GM11168 (cell line): ENCODE measurements around the gene FTO.
"Not testable (repeated sequence)": the region's sequence is repeated elsewhere in the genome, so short reads cannot be mapped to it uniquely, and the experiment has no call there.

ENCODE experiments used
- in situ Hi-C: fragments of 300-500 bp; cut with MboI; formaldehyde crosslinking; loops from one replicate; pipeline ENCODE4 v1.12.0; 2022; ENCODE audit warnings: low sequenced_read_pairs; ENCODE audit not compliant: unreplicated experiment

FTO gene

DNA sequence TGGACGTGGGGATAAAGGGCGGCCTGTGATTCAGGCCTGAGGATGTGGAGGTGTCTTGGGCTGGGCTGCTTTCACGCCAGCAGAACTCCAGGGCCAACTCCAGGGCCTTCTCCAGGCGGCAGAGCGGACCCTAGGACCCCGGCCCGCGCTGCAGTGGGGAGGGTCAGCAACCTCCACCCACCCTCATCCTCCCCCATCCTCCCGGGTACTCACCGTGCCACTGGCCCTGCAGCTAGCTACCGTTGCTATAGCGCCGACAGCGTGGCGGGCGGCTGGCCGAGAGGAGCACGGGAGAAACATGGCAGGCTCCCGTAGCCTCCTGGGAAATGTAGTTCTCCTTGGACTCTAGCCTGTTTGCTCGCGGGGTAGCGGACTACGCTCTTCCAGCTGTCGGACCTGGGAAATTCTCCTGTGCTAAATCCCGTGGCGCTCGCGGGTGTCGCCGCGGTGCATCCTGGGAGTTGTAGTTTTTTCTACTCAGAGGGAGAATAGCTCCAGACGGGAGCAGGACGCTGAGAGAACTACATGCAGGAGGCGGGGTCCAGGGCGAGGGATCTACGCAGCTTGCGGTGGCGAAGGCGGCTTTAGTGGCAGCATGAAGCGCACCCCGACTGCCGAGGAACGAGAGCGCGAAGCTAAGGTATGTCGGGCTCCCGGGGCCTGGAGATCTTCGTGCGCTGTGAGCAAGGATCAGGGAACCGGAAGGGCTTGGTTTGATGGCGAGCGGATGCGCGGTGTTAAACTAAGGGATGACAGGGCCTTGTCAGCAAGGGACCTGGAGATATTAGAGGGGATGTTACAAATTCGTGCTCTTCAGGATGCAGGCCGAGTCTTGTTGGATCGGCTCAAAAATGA is at the start of gene FTO, which contains the start of gene RPGRIP1L:
TSS of gene FTO (plus strand) at position 567 of the 855 bp plus-strand sequence.
TSS of gene RPGRIP1L (minus strand) at position 270 of the 855 bp plus-strand sequence. CDS start 3,136 bp downstream, outside the sequence.
- in situ Hi-C loops: no loop called here

DNA sequence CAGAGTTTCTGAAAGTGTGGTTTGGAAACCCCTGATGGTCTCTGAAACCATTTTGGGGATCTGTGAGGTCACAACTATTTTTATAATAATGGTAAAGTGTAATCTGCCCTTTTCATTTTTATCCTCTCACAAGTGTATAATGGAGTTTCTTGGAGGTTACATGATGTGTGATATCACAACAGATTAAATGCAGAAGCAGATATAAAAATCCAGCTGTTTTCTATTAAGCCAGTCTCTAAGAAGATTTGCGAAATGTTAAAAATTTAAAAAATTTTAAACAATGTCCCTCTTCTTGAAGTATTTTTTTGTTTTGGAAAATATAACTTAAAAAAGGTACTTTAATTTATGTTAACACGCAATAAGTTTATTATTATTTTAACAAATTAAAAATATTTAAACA is 49.0 kb upstream of the FTO start:
- in situ Hi-C loops: no loop called here

DNA sequence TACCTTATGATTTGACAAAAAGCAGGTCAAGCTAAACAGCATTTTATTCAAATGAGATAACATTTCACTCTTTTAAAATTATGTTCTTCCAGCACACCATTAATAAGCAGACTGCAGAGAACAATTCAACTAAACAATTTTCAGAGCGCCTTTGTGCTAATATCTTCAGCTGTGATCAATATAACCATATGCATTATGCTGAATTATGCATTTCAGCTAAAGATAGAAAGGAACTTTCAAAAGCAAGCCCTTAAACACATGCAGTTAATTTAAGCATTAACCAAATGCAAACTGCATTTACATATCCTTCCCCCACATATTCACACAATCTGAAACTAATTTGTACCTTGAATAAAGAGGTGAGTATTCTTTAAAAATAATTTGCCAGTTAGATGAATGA is 41.9 kb upstream of the FTO start:
- in situ Hi-C loops: no loop called here

DNA sequence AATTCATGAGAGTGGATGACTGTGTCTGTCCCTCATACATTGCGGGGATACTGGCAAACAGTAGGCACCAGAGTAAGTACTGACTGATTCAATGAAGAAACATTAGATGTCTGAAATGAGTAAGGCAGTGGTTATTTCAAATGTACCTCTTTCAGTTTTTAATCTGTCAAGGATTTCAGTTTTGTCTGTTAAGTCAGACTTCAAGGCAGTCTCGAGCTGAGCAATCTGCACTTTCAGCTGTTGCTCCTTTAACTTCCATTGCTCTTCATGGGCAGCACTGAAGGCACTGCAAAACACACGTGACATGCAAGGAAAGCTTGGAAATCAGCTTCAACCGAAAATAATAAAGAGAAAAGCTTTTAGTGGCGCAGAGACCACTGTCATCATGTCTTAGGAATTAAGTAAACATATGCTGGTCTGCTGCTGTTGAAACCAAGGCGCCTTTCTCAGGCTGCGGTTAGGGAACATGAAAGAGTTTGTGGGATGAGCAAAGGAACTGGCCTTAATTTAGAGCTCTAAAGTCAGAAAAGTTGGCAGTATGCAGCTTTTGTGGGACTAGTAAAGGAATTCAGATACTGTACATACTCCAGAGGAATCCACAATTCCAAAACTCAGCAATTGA is 39.1 kb upstream of the FTO start:
- in situ Hi-C loops: no loop called here

DNA sequence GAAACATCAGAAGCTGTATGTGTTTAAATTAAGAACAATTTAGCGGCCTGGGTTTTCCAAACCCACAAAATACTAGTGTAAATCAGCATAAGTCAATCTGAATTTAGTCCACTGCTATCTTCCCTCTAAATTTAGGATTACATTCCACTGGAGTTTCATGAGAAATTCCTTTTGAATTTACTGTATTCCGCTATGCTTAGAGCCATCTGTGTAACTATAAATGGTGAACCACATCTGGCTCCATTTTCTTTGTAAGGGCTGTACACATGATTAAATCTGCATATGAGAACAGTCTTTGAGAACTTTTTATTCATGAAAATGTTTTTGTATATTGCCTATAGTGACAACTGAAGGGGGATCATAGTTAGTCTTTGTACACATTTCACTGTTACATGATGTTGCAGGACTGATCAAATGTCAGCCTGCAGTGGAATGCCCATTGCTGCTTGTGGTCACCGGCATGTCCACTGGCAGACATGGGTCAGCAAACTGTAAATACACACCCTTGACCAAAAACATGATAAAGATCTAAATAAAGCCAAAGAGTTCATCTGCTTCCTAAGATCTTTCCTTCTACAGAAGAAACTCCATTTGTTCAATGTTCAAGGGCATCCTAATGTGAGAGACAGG is 37.1 kb upstream of the FTO start:
- in situ Hi-C loops: no loop called here

DNA sequence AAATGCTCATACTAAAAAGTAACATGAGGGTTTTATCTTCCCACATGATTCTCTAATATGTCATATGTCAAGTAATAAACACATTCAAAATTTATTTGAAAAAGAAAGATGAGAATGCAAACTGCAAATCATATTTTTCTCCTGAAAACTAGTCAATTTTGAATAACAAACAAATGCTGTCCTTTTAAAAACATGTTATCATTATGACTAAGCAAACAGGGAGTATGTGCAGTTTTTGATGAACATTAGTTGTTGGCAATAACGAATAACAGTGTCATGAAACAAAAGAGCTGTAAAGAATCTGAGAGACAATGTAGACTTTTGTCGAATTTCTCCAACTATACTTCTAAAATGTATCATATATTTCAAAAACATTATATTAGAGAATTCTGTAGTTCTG is 35.1 kb upstream of the FTO start:
- in situ Hi-C loops: no loop called here

DNA sequence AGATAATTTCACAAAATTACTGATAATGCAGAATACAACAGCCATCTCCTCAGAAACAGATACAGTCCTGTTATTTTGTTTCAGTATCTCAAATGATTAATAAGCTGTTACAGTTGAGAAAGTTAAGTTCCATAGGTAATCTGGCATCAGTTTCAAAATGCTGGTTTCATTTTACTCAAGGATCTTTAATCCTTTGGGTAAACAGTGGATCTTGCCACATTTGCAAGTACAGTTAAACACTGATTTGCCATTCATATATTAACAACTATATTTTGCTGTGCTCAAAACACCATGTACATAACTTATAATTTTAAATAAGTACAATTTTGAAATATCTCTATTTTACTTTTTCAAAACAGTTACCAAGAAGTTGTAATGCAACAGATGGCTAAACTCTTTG is 31.5 kb upstream of the FTO start:
- in situ Hi-C loops: no loop called here

DNA sequence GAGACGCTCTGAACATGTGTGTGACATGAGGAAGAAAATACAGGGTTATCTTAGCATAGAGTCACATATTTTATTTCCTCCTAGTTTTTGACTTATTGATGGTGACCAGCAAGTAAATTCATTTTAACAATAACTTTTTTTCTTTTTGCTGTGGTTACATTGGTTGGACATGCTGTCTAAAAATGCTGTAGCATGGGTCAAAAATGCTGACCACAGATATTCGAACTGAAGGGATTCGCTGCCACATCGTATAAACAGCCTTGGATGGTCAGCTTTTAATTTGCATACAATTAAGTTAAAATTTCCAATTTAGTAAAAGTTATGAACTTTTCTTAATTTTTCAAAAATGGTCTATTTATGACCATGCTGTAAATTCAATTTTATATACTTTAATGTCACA is 30.8 kb upstream of the FTO start:
- in situ Hi-C loops: no loop called here

DNA sequence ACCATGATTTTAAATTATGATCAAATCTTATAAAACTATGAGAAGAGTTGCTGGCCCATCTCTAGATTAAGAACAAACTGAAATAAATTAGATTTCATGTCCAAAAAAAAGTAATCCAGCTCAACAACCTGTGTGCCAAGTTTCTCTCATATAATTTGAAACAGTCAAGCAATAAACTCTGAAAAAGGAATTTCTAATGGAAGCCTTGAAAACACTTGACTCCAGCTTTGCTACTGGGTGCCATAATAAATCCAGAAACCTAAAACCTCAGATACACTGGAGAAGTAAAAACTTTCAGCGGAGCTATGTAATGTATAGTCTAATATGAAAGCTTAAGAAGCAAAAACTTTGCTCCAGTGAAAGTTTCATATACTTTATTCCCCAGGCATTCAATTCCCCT is 25.8 kb upstream of the FTO start:
- in situ Hi-C loops: no loop called here

DNA sequence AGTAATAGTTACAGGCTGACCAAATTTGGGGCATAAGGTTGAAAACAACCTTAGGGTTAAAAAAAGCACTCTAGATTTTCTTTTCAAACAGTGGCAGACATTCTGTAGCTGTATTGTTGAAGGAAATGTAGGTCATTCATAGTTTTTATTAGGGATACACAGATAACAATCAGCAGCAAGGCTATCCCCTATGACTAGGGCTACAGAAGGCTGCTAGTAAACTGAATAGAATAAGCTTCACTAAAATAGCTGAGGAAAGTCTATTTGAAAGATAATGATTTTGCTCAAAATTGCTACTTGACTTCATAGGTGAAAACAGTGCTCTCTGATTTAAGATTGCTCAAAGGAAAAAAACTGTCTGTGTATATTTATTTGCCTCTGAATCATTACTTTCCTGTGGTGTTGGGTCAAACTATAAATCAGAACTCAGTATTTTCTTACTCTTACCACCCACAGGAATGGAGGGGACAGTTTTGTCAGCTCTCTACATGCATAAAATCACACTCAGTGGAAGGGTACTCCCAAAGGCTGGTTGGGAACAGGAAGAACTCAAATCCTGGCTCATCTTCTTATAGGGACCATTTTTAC is 25.1 kb upstream of the FTO start:
- in situ Hi-C loops: no loop called here

DNA sequence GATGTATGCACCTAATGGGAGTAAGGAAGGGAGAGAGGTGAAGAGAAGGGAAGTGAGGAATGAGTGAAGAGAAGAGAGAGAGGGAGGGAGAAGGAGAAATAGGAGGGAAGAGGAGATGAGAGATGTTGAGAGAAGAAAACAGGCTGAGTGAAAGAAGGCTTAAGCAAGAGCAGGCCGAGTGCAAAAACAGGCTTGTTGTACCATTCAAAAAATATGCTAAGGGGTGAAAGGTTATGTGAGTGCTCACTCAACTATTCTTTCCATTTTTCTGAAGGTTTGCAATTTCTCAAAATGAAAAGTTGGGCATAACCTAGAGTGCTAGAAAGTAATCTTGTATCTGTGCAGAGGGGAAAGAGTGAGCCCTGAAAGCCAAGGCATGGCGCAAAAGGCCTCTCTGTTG is 23.2 kb upstream of the FTO start:
- in situ Hi-C loops: no loop called here

DNA sequence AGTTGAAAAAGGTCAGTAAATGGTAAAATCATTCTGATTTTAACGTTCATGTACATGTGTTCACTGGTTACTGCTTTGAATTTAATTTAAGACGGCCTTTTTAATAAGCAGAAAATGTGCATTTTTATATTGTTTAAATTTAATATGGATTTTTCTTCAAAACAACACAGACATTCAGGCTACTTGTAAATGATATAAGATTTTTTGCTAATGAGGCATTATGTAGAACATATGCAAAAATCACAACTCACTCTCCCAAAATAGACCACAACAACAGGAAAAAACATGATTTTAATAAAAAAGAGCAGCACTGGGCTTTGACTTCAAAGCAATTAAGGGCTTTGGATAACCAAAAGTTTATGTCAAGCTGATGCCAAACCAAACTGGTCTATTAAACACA is 22.6 kb upstream of the FTO start:
- in situ Hi-C loops: no loop called here

DNA sequence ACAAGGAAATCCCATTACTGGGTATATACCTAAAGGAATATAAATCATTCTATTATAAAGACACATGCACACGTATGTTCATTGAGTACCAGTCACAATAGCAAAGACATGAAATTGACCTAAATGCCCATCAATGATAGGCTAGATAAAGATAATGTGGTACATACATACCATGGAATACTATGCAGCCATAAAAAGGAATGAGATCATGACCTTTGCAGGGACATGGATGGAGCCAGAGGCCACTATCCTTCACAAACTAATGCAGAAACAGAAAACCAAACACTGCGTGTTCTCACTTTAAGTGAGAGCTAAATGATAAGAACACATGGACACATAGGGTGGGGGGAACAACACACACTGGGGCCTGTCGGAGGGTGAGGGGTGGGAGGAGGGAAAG is 18.6 kb upstream of the FTO start:
- in situ Hi-C loops: not testable (repeated sequence)

DNA sequence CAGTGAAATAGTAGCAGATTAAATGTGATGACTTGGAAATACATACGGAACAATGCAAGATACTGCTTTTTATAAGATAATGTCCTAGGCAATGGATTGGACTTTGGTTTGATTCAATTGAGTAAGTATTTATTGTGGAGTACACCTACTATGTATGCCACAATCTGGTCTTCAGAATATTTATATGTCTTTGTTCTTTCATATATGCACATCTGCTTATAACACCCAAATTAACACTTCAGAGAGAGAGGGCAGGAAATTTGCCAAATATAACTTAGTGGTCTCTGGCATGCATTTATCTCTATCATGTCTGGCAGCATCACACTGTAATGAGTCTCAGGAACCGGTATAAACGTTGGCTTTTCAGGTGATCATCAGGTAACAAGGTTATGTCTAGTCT is 17.2 kb upstream of the FTO start:
- in situ Hi-C loops: no loop called here

DNA sequence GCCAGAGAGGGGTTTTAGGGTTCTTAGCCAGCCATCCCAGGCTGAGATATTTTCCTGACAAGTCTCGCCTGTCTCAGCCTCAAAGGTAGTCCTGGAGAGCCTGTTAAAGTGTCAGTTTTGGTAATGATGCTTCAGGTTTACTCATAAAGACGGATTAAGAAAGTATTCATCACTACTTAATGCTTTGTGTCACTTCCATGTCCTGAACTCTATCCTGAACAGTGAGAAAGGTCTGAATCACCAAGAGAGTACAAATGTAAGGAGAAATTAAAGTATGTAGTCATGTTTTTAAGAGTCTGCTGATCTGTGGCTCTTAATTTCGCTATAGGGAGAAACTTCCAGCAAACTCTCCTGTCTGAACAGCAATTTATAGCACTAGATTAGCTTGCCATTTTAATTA is 14.3 kb upstream of the FTO start:
- in situ Hi-C loops: no loop called here

DNA sequence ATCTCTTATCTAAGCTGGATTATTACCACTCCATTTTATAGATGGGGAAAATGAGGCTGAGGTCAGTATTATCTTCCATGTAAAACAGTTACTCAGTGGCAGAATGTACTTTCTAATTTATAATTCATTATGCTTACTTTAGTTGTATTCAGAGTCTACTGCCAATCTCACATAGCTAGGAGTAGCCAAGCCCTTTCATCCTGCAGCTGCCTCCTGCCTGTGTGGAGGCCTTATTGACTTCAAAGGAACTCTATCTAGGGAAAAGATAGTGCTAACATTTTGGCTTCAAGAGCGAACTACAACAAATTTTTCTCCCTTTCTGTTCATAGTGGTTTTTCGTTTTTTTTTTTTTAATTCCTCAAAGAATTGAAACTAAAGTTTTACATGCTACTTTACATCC is 13.2 kb upstream of the FTO start:
- in situ Hi-C loops: no loop called here

DNA sequence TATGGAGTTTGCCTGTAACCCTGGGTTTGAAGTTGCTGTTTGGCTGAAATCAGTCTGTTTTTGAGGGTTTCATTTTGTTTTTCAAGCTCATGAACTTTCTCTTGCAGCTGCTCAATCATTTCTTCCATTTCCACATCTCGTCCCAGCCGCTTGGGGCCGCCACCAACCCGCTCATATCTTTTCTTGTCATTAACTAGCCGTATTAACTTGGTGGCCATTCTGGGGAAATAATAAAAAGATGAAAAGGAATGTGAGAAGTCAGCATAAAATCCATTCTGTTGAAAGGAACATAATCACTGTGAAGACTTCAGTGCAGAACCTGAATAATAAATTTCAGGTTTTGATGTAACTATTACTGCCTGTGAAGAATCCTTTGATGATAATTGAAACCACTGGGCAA is 11.8 kb upstream of the FTO start:
- in situ Hi-C loops: no loop called here

DNA sequence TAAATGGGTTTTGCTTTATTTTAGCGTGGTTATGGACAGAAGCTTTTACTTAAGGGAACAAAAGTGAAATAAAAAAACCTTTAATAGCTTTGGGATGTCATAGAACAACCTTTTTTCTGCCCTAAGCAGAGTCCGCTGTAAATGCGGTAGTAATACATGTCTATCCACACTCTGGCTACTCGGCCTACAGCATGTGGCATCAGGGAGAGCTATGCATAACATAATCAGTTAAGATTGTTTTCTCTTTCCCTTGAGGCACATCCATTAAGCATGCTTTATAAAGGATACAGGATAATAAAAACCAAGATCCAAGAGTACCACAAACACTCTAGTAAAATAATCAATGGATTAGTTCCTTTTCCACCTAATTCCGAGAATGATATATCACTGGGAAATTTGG is 10.6 kb upstream of the FTO start:
- in situ Hi-C loops: no loop called here

DNA sequence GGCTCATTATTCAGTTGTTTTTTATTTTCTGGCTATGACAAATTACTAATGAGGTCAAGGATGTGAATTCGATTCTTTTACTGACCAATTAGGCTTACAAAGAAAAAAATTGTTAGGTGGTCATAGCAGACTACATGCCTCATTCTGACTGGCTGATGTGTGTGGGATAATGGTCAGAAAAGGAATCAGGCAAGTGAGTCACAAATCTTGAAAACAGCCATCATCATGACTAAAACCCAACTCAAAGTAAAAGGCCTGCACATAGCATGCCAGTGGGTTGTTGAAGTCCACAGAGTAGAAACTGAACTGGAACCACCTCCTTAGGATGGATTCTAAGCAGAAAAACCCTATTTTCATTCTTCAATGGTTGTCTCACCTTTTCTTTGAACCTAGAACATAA is 8.9 kb upstream of the FTO start:
- in situ Hi-C loops: no loop called here

DNA sequence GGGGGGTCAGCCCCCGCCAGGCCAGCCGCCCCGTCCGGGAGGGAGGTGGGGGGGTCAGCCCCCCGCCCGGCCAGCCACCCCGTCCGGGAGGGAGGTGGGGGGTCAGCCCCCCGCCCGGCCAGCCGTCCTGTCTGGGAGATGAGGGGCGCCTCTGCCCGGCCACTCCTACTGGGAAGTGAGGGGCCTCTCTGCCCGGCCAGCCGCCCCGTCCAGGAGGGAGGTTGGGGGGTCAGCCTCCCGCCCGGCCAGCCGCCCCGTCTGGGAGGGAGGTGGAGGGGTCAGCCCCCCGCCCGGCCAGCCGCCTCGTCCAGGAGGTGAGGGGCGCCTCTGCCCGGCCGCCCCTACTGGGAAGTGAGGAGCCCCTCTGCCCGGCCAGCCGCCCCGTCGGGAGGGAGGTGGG is 5.7 kb upstream of the FTO start:
- in situ Hi-C loops: not testable (repeated sequence)

DNA sequence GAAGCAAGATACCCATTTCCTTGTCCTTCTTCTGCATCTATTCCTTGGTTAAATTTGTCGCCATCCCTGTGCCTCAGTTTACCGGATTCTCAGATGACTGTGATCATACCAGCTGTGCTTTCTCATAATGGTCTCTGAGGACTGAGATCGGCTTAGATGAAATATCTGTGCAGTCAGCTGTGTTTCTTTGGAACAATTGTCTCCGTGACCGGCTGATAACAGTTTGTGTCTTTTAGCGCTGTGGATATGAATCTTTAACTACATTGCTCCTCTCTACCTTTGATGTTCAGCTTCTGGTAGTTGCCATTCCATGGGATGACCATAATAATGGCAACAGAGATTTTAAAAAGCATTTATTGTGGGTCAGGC is 473 bp downstream of the FTO start:
- in situ Hi-C loops: no loop called here
